Naive B cell (primary cell): ENCODE results near the gene IL5. TPM values are rescaled to one million over a fixed set of nuclear protein-coding genes. Genes with fewer than 3 reads are reported as not detected.
A peak's percentile ranks its signal among the peaks of the same experiment; 100 is the strongest.
"Not testable (repeated sequence)": the region's sequence is repeated elsewhere in the genome, so short reads cannot be mapped to it uniquely, and the experiment has no call there.

ENCODE experiments used
- ATAC-seq, 2 donors: fragments of 150-1000 bp; cut with Tn5 transposase; 2 replicates each; pipeline ENCODE4 v1.10.0; 2021; ENCODE audit warnings: low read depth in 2 of 2, mild to moderate bottlenecking in 2 of 2, moderate library complexity in 2 of 2
- DNase-seq: peaks from one replicate; pipeline ENCODE4 v3.0.0; 2022
- H3K27ac Mint-ChIP-seq, 6 donors: one replicate each; pipeline ENCODE4 v1.8.0; 2020 to 2022; ENCODE audit warnings: mild to moderate bottlenecking in 6 of 6, mixed read lengths in 6 of 6, moderate library complexity in 5 of 6, inconsistent platforms in 2 of 6
- H3K27me3 Mint-ChIP-seq, 3 donors: one replicate each; pipeline ENCODE4 v1.8.0; 2021 to 2022; ENCODE audit warnings: mixed read lengths in 3 of 3, mild to moderate bottlenecking in 1 of 3
- H3K36me3 Mint-ChIP-seq, 2 donors: one replicate each; pipeline ENCODE4 v1.8.0; 2020 to 2022; ENCODE audit warnings: mixed read lengths in 2 of 2, inconsistent platforms in 1 of 2, mild to moderate bottlenecking in 1 of 2
- H3K4me1 Mint-ChIP-seq, 3 donors: one replicate each; pipeline ENCODE4 v1.8.0; 2020 to 2022; ENCODE audit warnings: mixed read lengths in 3 of 3, inconsistent platforms in 1 of 3, mild to moderate bottlenecking in 1 of 3, moderate library complexity in 1 of 3
- H3K4me3 Mint-ChIP-seq, 8 donors: one replicate each; pipeline ENCODE4 v1.8.0; 2020 to 2022; ENCODE audit warnings: mild to moderate bottlenecking in 8 of 8, mixed read lengths in 8 of 8, moderate library complexity in 8 of 8, inconsistent platforms in 2 of 8
- H3K9me3 Mint-ChIP-seq, 7 donors: one replicate each; pipeline ENCODE4 v1.8.0; 2020 to 2022; ENCODE audit warnings: mixed read lengths in 7 of 7, mild to moderate bottlenecking in 5 of 7, inconsistent platforms in 2 of 7, moderate library complexity in 1 of 7
- polyA plus RNA-seq, 6 donors: library from polyadenylated mRNA; unstranded; fragments of 300-500 nt; fragmentation: Illumina TruSeq; gene quantifications; one replicate each; pipeline ENCODE4 v1.2.3, GENCODE V29; 2021; ENCODE audit warnings: low read depth in 6 of 6

The IL5 gene
- not detected for polyA plus RNA-seq

DNA sequence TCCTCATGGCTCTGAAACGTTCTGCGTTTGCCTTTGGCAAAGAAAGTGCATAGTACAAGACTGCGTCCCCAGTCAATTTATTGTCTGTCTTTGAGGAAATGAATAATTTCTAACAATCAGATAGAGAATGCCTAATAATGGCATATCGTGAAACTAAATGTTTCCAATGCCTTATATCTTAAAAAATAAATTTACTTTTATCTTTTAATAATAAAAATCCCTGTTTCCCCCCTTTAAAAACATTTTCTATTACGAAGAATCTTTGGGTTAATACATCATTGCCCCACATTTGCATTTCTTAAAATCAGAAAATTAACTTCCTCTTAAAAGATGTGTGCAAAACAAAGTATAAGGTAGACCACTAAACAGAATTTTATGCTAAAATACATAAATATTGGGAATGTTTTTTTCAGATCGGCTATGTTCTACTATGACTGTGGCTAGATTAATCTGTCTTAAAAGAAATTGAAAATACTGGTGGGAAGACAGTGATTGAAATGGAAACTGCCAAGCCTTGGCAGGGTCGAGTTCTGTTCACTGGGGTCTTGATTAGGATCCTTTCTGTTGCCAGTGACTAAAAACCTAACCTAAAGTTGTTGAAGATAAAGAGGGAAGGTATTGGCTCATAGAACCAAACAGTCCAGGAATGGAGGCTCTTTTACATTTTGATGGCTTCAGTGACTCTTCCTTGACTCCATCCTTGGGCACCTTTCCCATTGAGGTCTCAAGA, at the start of gene IL5:
IL5 (minus strand) TSS at position 51 of the 730 bp plus-strand sequence; CDS start at position 7, 44 bp downstream.
- Mint-ChIP-seq H3K4me1 (peaks cover 0 to 2% (median 0%) of the 10 kb centered on the region in 3 donors), H3K9me3 (no peaks in the 10 kb centered on the region), H3K27me3 (no peaks in the 10 kb centered on the region), H3K36me3 (no peaks in the 10 kb centered on the region), H3K27ac (peak within 1 kb of the TSS in 2 of 6 donors; percentile 47), H3K4me3 (no peak within 1 kb of the TSS)
- ATAC-seq = no peak
- no peak for DNase-seq

DNA sequence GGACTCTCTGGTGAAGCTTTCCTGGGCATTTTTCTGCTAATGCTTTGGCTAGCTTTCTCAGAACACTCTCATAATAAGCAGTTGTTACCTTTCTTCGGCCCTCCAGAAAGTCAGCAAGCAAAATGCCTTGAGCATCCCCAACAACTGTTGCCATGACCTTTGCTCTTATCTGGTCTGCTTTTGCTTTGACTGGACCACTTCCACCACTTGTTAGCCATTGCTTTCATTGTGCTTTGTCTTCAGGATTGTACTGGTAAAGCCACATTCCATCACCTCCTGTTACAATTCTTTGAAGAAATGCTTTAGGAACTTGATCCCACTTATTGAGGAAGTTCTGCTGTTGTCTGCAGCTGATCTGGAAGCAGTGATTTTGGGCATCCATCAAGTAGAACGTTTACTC, 49.2 kb upstream of the IL5 start:
- no peak for DNase-seq
- Mint-ChIP-seq H3K27ac (no peak overlapping the region), H3K27me3 (no peaks in the 10 kb centered on the region), H3K9me3 (no peaks in the 10 kb centered on the region), H3K36me3 (peaks cover 40 to 42% of the 10 kb centered on the region in 2 donors), H3K4me3 (no peak overlapping the region), H3K4me1 (no peaks in the 10 kb centered on the region)
- no peak for ATAC-seq

DNA sequence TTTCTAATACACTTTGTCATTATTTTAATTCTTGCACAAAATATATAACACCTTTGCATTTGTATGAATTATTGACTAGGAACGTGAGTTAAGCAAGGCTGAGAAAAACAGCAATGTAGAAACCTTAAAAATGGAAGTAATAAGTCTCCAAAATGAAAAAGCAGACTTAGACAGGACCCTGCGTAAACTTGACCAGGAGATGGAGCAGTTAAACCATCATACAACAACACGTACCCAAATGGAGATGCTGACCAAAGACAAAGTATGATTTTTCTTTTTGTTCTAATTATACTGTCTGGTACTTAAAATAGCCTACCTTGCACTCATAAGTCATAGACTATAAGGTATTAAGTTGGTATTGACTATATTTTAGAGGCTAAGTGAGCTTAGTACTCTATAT, 47.8 kb upstream of the IL5 start:
- H3K4me3 Mint-ChIP-seq = no peak overlapping the region
- no peaks in the 10 kb centered on the region for H3K27me3 Mint-ChIP-seq
- no peaks in the 10 kb centered on the region for H3K9me3 Mint-ChIP-seq
- ATAC-seq = no peak
- H3K4me1 Mint-ChIP-seq = no peaks in the 10 kb centered on the region
- H3K36me3 Mint-ChIP-seq = peaks cover 34 to 35% of the 10 kb centered on the region in 2 donors
- no peak for DNase-seq
- no peak overlapping the region for H3K27ac Mint-ChIP-seq

DNA sequence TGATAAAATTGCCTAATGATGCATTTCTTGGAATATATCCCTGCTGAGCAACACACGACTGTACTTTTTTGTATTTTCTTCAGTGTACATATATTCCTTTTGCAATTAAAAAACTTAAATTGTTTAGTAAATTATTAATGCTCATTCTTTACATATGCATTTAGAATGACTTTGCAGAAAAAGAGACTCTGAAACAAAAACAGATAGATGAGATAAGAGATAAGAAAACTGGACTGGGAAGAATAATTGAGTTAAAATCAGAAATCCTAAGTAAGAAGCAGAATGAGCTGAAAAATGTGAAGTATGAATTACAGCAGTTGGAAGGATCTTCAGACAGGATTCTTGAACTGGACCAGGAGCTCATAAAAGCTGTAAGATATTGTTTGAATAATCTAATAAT, 46.1 kb upstream of the IL5 start:
- Mint-ChIP-seq H3K27ac (no peak overlapping the region), H3K9me3 (no peaks in the 10 kb centered on the region), H3K36me3 (peaks cover 33 to 37% of the 10 kb centered on the region in 2 donors), H3K4me1 (no peaks in the 10 kb centered on the region), H3K4me3 (no peak overlapping the region), H3K27me3 (no peaks in the 10 kb centered on the region)
- no peak for DNase-seq
- no peak for ATAC-seq

DNA sequence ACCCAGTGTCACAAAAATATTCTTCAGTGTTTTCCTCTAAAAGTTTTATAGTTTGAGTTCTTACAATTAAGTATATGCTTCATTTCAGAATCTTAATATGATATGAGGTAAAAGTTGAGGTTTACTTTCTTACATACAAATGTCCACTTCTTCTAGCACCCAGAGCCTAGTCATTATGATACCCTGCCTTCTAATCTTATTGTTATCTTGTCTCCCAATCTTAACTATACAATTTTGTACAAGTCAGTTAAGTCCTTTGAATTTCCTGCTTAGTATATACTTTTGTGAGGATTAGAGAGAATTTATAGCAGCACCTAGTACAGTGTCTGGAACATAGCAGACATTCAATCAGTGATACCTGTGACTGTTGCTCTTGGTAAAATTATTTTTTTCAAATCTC, 42.7 kb upstream of the IL5 start:
- ATAC-seq = no peak
- Mint-ChIP-seq H3K4me3 (no peak overlapping the region), H3K4me1 (peaks cover 0 to 5% (median 0%) of the 10 kb centered on the region in 3 donors), H3K27ac (peak overlapping the region in 1 of 6 donors; percentile 8), H3K27me3 (no peaks in the 10 kb centered on the region), H3K36me3 (peaks cover 21 to 50% of the 10 kb centered on the region in 2 donors), H3K9me3 (peaks cover 0 to 3% (median 0%) of the 10 kb centered on the region in 7 donors)
- no peak for DNase-seq

DNA sequence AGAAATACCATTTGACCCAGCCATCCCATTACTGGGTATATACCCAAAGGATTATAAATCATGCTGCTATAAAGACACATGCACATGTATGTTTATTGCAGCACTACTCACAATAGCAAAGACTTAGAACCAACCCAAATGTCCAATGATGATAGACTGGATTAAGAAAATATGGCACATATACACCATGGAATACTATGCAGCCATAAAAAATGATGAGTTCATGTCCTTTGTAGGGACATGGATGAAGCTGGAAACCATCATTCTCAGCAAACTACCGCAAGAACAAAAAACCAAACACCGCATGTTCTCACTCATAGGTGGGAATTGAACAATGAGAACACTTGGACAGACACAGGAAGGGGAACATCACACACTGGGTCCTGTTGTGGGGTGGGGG, 41.2 kb upstream of the IL5 start:
- H3K27me3 Mint-ChIP-seq, H3K9me3 Mint-ChIP-seq, H3K27ac Mint-ChIP-seq, H3K4me1 Mint-ChIP-seq, ATAC-seq, DNase-seq, H3K4me3 Mint-ChIP-seq: not testable (repeated sequence)
- peaks cover 21 to 46% of the 10 kb centered on the region in 2 donors for H3K36me3 Mint-ChIP-seq

DNA sequence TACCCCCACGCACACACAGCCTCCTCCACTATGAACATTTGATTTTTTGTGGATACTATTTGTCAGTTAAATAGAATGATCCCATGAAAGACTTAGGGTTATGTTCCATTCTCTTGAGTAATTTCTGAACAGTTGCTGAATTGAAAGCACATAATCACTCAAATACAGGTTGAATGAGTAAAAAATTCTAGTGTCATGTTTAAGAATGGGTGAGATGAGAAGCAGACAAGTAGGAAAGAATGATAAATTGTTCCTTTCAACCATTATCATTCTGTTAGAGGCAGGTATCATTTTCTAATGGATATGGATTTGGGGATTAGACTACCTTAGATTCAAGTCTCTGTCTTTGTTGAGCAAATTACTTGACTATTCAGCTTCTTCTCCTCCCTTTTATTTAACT, 32.8 kb upstream of the IL5 start:
- DNase-seq (no peak), ATAC-seq (no peak)
- peaks cover 20 to 49% of the 10 kb centered on the region in 2 donors for H3K36me3 Mint-ChIP-seq
- peak overlapping the region in 1 of 6 donors; percentile 13 for H3K27ac Mint-ChIP-seq
- no peaks in the 10 kb centered on the region for H3K27me3 Mint-ChIP-seq
- H3K9me3 Mint-ChIP-seq = no peaks in the 10 kb centered on the region
- H3K4me3 Mint-ChIP-seq = no peak overlapping the region
- peaks cover 0 to 3% (median 0%) of the 10 kb centered on the region in 3 donors for H3K4me1 Mint-ChIP-seq

DNA sequence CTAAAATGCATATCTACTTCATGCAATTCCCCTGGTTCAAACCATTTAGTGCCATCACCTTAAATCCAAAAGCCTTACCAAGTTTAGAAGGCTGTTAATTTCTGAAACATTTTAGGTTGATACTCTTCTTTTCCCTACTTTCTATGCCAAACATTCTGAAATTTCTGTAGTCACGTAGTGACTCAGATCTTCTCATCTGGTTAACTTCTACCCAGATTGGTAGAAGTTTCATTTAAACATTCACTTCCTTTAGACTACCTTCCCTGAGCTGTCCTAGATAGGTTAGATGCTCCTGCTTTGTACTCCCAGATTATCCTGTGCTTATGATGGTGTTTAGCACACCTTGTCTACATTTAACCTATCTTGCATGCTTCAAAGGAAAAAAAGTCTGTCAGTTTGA, 23.3 kb upstream of the IL5 start:
- ATAC-seq (no peak), DNase-seq (no peak)
- peaks cover 0 to 9% (median 0%) of the 10 kb centered on the region in 7 donors for H3K9me3 Mint-ChIP-seq
- H3K4me3 Mint-ChIP-seq = no peak overlapping the region
- H3K4me1 Mint-ChIP-seq = peaks cover 0 to 10% (median 0%) of the 10 kb centered on the region in 3 donors
- H3K36me3 Mint-ChIP-seq = peaks cover 15 to 29% of the 10 kb centered on the region in 2 donors
- H3K27me3 Mint-ChIP-seq = no peaks in the 10 kb centered on the region
- no peak overlapping the region for H3K27ac Mint-ChIP-seq

DNA sequence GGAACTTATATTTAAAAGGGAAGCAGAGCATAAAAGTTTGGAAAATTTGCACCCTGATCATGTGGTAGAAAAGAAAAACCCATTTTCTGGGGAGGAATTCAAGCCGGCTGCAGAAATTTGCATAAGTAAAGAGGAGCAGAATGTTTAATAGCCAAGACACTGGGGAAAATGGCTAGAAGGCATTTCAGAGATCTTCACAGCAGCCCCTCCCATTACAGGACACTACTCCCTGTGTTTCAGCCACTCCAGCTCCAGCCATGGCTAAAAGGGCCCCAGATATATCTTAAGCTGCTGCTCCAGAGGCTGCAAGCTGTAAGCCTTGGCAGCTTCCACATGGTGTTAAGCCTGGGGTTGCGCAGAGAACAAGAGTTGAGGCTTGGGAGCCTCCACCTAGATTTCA, 21.2 kb upstream of the IL5 start:
- not testable (repeated sequence) for H3K4me1 Mint-ChIP-seq, ATAC-seq, H3K9me3 Mint-ChIP-seq, H3K27me3 Mint-ChIP-seq, DNase-seq, H3K4me3 Mint-ChIP-seq, H3K27ac Mint-ChIP-seq
- H3K36me3 Mint-ChIP-seq = peaks cover 15 to 29% of the 10 kb centered on the region in 2 donors

DNA sequence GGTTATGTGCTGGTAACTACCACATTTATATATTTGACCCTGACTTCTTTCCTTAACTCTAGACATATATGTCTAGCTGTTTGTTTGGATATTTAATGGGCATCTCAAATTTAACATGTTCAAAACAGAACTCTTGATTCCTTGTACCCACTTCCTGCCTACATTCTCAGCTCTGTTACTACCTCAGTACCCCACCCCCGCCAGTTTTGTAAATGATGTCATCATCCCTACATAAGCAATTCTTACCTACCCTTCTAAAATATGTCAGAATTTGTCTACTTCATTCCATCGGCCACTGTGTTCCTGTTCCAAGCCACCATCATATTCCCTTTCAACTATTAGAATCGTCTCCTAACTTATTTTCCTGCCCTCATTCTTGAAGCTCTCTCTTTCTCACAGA, 18.3 kb upstream of the IL5 start:
- ATAC-seq (no peak), DNase-seq (no peak)
- Mint-ChIP-seq H3K4me3 (no peak overlapping the region), H3K27me3 (no peaks in the 10 kb centered on the region), H3K4me1 (peaks cover 19 to 21% (median 21%) of the 10 kb centered on the region in 3 donors), H3K9me3 (peaks cover 0 to 9% (median 0%) of the 10 kb centered on the region in 7 donors), H3K27ac (no peak overlapping the region), H3K36me3 (peaks cover 6 to 13% of the 10 kb centered on the region in 2 donors)

DNA sequence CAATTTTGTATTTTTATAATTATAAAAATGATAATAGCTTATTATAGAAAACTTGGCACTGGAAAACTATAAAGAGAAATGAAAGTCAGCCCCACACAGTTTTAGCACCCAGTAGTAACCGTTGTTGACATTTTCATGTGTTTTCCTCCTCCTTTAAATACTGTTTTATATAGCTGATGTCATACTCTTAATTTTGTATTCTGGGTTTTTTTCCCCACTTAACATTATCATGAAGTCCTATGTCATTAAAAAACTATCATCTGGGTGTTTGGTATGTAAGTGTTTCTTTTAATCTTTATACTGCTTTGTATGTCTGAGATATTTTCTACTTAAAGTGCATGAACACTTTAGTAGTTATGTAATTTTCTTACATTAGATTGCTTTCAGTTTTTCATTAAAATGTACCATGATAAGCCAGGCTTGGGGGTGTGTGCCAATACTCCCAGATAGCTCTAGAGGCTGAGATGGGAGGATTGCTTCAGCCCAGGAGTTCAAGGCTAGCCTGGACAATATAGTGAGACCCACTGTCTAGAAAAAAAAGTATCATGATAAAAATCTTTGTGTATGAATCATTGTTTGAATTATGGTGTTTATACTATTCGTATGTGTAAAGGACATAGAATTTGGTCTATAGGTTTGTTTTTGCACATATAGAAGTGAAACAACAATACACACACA, 16.2 kb upstream of the IL5 start:
- no peak overlapping the region for H3K27ac Mint-ChIP-seq

DNA sequence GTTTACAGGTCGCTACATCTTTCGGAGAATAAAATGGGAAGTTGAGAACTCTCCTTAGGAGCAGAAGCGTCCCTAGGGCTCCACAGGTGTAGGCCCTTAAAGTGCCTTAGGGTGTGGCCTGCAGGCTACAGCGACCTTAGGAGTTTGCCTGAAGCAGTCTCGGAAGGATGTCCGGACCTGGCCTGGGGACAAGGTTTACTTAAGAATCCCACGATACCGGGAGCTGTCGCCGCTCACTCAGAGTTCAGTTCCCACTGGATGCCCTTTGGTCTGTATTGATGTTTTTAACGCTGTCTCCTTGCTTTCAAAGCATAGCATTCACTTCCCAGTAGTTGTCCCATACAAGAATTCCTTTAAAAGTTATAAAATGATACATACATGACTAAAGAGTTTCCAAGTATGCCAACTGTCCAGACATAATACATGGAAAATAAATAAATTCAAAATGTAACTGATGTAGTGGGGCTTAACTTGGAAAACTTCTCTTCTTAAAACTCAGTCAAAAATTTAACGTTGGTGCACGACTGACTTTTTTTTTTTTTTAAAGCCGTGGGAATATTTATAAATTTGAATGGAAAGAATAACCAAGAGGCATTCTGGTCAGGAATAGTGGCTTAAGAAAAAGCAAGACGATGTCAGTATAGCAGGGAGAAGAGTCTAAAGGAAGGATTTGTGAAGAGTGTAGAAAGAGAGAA, 14.3 kb upstream of the IL5 start:
- DNase-seq (no peak), ATAC-seq (peak; percentile 18 to 27)
- peaks cover 0 to 16% (median 5%) of the 10 kb centered on the region in 7 donors for H3K9me3 Mint-ChIP-seq

More for the DNA sequence above, 16.2 kb upstream of the IL5 start:
- no peaks in the 10 kb centered on the region for H3K27me3 Mint-ChIP-seq
- peaks cover 0 to 14% (median 5%) of the 10 kb centered on the region in 7 donors for H3K9me3 Mint-ChIP-seq
- DNase-seq = no peak
- ATAC-seq = no peak
- H3K4me1 Mint-ChIP-seq = peaks cover 14 to 28% (median 28%) of the 10 kb centered on the region in 3 donors
- peak overlapping the region in 2 of 8 donors; percentile 24 to 46 for H3K4me3 Mint-ChIP-seq
- H3K36me3 Mint-ChIP-seq = no peaks in the 10 kb centered on the region

DNA sequence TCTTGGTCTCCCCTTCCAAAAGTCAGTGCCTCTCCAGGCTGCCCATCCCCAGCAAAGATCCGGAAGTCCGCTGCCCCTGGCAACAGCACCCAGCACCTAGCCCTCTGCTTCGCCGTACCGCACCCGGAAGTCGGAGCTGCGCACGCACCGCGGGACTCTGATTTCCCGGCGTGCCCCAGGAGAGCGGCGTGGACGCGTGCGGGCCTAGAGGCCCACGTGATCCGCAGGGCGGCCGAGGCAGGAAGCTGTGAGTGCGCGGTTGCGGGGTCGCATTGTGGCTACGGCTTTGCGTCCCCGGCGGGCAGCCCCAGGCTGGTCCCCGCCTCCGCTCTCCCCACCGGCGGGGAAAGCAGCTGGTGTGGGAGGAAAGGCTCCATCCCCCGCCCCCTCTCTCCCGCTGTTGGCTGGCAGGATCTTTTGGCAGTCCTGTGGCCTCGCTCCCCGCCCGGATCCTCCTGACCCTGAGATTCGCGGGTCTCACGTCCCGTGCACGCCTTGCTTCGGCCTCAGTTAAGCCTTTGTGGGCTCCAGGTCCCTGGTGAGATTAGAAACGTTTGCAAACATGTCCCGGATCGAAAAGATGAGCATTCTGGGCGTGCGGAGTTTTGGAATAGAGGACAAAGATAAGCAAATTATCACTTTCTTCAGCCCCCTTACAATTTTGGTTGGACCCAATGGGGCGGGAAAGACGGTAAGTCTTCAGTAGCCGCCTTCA, 13.6 kb upstream of the IL5 start, which contains the start of gene RAD50:
RAD50 (plus strand) TSS at position 215 of the 715 bp plus-strand sequence; CDS start at position 563, 348 bp downstream.
- Mint-ChIP-seq H3K36me3 (no peaks in the 10 kb centered on the region), H3K4me1 (peaks cover 14 to 28% (median 28%) of the 10 kb centered on the region in 3 donors), H3K9me3 (peaks cover 0 to 16% (median 5%) of the 10 kb centered on the region in 7 donors), H3K27me3 (no peaks in the 10 kb centered on the region), H3K27ac (peak within 1 kb of the TSS; percentile 89 to 97 (median 97)), H3K4me3 (peak within 1 kb of the TSS; percentile 93 to 99 (median 97))
- DNase-seq (peak; percentile 86), ATAC-seq (peak; percentile 96 to 97)

More for the DNA sequence above, 14.3 kb upstream of the IL5 start:
- Mint-ChIP-seq H3K27ac (peak overlapping the region; percentile 88 to 97 (median 96)), H3K27me3 (no peaks in the 10 kb centered on the region), H3K4me1 (peaks cover 14 to 28% (median 28%) of the 10 kb centered on the region in 3 donors), H3K36me3 (no peaks in the 10 kb centered on the region), H3K4me3 (peak overlapping the region; percentile 93 to 99 (median 97))
